Karpas-422 (cell line): ENCODE measurements around the gene TP73. TPM values are rescaled to one million over a fixed set of nuclear protein-coding genes. Genes with fewer than 3 reads are reported as not detected.
A peak's percentile ranks its signal among the peaks of the same experiment; 100 is the strongest.

Source experiments
- DNase-seq: peaks from one replicate; pipeline ENCODE4 v3.0.0-alpha.2; 2015
- H2AFZ ChIP-seq: fragments of 200-600 bp; sonication (generic); 2 replicates; pipeline ENCODE4 v1.6.1; 2014; ENCODE audit warnings: antibody characterized with exemption, low read length, mixed read lengths
- H3K27ac ChIP-seq: fragments of 200-600 bp; sonication (generic); 2 replicates; pipeline ENCODE4 v1.5.1; 2014; ENCODE audit warnings: mild to moderate bottlenecking, low read length, moderate library complexity
- H3K27me3 ChIP-seq: fragments of 200-600 bp; sonication (generic); 2 replicates; pipeline ENCODE4 v1.6.1; 2014; ENCODE audit warnings: low read length, mixed read lengths
- H3K36me3 ChIP-seq: fragments of 200-600 bp; sonication (generic); 2 replicates; pipeline ENCODE4 v1.6.1; 2014; ENCODE audit warnings: low read length, mixed read lengths; ENCODE audit not compliant: insufficient read depth
- H3K4me1 ChIP-seq: fragments of 200-600 bp; sonication (generic); 2 replicates; pipeline ENCODE4 v1.6.1; 2014; ENCODE audit warnings: mild to moderate bottlenecking, low read length, mixed read lengths
- H3K4me2 ChIP-seq: fragments of 200-600 bp; sonication (generic); 2 replicates; pipeline ENCODE4 v1.6.1; 2014; ENCODE audit warnings: low read length, low read depth, mild to moderate bottlenecking; ENCODE audit not compliant: poor library complexity, severe bottlenecking
- H3K4me3 ChIP-seq: fragments of 200-600 bp; sonication (generic); 2 replicates; pipeline ENCODE4 v1.5.1; 2014; ENCODE audit warnings: mild to moderate bottlenecking, antibody characterized with exemption, low read length, mixed read lengths
- H3K79me2 ChIP-seq: fragments of 200-600 bp; sonication (generic); 2 replicates; pipeline ENCODE4 v1.6.1; 2014; ENCODE audit warnings: mild to moderate bottlenecking, low read length, mixed read lengths
- H3K9ac ChIP-seq: fragments of 200-600 bp; sonication (generic); 2 replicates; pipeline ENCODE4 v1.6.0; 2014; ENCODE audit warnings: low read length
- H3K9me2 ChIP-seq: fragments of 200-600 bp; sonication (generic), shearing (Covaris generic); replicated peaks from 2 replicates; pipeline ENCODE4 v1.6.0; 2014; ENCODE audit warnings: mild to moderate bottlenecking, low read length, moderate library complexity; ENCODE audit not compliant: insufficient read depth
- H3K9me3 ChIP-seq: fragments of 300-700, 200-600 bp; sonication (generic); 2 replicates; pipeline ENCODE4 v1.6.1; 2014; ENCODE audit warnings: low read length, mixed read lengths
- H4K20me1 ChIP-seq: fragments of 200-600 bp; sonication (generic); 2 replicates; pipeline ENCODE4 v1.6.1; 2014; ENCODE audit warnings: mild to moderate bottlenecking, antibody characterized with exemption, low read length, low read depth; ENCODE audit not compliant: insufficient read depth
- total RNA-seq: library from RNA; depleted of rRNA; stranded (reverse); fragments of >200 nt; shearing (Covaris generic); gene quantifications from 2 replicates; pipeline ENCODE4 v1.2.3, GENCODE V29; 2014; ENCODE audit warnings: low replicate concordance

Gene TP73
- total RNA-seq, 1 experiment from 2014 or later = 0.52 TPM

- Histone ChIP-seq H3K79me2 (no peaks in the 10 kb centered on the region), H3K27ac (no peak overlapping the region), H3K9me2 (no peaks in the 10 kb centered on the region), H3K9ac (peak overlapping the region; percentile 4; the same call in 1 of the 2 replicates), H3K9me3 (no peaks in the 10 kb centered on the region), H4K20me1 (no peaks in the 10 kb centered on the region), H3K36me3 (no peaks in the 10 kb centered on the region), H2AFZ (no peak overlapping the region), H3K4me2 (peak overlapping the region; percentile 47), H3K4me3 (peak overlapping the region; percentile 36; the same call in 1 of the 2 replicates), H3K27me3 (no peaks in the 10 kb centered on the region), H3K4me1 (peaks cover 36% of the 10 kb centered on the region)
- no peak for DNase-seq
Observed at GRCh38 chr1:3681231-3681897, 29.0 kb downstream of the TP73 start.

DNA sequence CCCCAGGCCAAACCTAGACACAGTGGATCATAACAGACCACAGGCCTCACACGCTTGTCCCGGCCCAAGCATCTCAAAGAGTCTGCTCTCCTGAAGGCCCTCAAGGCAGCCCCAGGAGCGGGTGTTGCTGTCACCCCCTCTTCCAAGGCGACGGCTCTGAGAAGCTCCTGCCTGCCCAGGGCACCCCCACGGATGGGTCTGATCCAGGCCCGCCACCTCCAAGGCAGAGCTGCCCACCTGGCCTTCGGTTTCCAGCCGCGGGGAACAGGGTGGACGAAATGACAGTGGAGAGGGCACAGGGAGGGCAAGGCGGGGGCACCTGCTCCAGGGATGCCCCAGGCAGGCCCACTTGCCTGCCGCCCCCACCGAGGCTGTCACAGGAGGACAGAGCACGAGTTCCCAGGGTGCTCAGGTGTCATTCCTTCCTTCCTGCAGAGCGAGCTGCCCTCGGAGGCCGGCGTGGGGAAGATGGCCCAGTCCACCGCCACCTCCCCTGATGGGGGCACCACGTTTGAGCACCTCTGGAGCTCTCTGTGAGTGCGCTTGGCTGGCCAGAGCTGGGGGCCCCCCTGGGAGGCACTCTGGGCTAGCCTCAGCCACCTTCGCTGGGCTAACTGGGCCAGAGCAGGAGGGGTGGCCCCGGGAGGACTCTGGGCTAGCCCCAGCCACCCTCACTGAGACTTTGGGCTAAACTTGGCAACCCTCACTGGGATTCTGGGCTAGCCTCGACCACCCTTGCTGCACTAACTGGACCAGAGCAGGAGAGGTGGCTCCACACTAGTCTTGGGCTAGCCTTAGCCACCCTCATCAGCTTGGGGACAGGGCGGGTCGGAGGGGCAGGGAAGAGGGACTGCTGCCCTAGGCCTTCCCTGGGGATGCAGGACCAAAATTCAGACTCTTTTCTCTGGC, 29.8 kb downstream of the TP73 start:
- H3K27me3 ChIP-seq = no peaks in the 10 kb centered on the region
- H3K27ac ChIP-seq = no peak overlapping the region
- H3K4me1 ChIP-seq = peaks cover 31% of the 10 kb centered on the region
- H2AFZ ChIP-seq = no peak overlapping the region
- no peak overlapping the region for H3K4me2 ChIP-seq
- no peak for DNase-seq
- no peak overlapping the region for H3K4me3 ChIP-seq
- no peaks in the 10 kb centered on the region for H3K79me2 ChIP-seq
- no peak overlapping the region for H3K9ac ChIP-seq
- no peaks in the 10 kb centered on the region for H3K36me3 ChIP-seq
- H3K9me2 ChIP-seq = no peaks in the 10 kb centered on the region
- no peaks in the 10 kb centered on the region for H4K20me1 ChIP-seq
- H3K9me3 ChIP-seq = no peaks in the 10 kb centered on the region

DNA sequence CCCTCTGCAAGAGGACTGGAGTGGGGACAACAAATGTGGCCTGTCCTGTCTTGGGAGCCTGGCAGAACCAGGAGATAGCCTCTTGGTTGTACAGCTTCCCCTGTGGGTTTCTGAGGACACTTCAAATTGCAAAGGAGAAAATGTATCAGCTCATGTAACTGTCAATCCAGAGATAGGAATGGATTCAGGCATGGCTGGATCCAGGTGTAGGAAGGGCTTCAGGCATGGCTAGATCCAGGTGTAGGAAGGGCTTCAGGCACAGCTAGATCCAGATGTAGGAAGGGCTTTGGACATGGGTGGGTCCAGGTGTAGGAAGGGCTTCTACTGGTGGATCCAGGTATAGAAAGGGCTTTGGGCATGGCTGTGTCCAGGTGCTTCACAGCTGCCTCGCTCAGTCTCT, 30.9 kb downstream of the TP73 start:
- H4K20me1 ChIP-seq = no peaks in the 10 kb centered on the region
- no peaks in the 10 kb centered on the region for H3K9me2 ChIP-seq
- no peak overlapping the region for H3K4me3 ChIP-seq
- no peak overlapping the region for H3K27ac ChIP-seq
- no peak for DNase-seq
- no peaks in the 10 kb centered on the region for H3K9me3 ChIP-seq
- H3K4me1 ChIP-seq = peaks cover 20% of the 10 kb centered on the region
- H3K4me2 ChIP-seq = no peak overlapping the region
- no peak overlapping the region for H3K9ac ChIP-seq
- no peak overlapping the region for H2AFZ ChIP-seq
- H3K36me3 ChIP-seq = no peaks in the 10 kb centered on the region
- H3K79me2 ChIP-seq = no peaks in the 10 kb centered on the region
- H3K27me3 ChIP-seq = no peaks in the 10 kb centered on the region

GRCh38 chr1:3683992-3684391, 31.7 kb downstream of the TP73 start:
- DNase-seq = no peak
- no peak overlapping the region for H3K4me2 ChIP-seq
- H3K36me3 ChIP-seq = no peaks in the 10 kb centered on the region
- H3K4me3 ChIP-seq = no peak overlapping the region
- no peaks in the 10 kb centered on the region for H3K27me3 ChIP-seq
- no peak overlapping the region for H2AFZ ChIP-seq
- H3K27ac ChIP-seq = no peak overlapping the region
- no peak overlapping the region for H3K9ac ChIP-seq
- H4K20me1 ChIP-seq = no peaks in the 10 kb centered on the region
- no peaks in the 10 kb centered on the region for H3K9me2 ChIP-seq
- no peaks in the 10 kb centered on the region for H3K79me2 ChIP-seq
- H3K9me3 ChIP-seq = no peaks in the 10 kb centered on the region
- peaks cover 12% of the 10 kb centered on the region for H3K4me1 ChIP-seq

DNA sequence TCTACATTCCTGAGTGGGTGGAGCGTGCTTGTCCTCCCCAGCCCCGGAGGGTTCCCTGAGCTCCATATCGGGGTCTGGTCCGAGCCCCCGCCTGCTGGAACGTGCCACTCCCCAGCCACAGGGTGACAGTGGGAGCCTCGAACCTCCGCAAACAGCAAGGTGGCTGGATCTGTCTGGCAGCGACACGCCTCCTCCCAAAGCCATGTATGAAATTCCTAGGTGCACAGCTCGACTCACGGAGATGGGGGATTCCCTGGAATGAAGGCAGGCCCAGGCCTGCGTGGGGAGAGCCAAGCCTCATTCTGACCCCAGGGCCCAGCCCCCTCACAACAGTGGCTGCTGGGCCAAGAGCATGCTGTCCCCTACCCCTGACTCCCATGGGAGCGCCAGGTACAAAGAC, 32.9 kb downstream of the TP73 start:
- peaks cover 11% of the 10 kb centered on the region for H3K4me1 ChIP-seq
- no peaks in the 10 kb centered on the region for H3K9me3 ChIP-seq
- no peaks in the 10 kb centered on the region for H3K27me3 ChIP-seq
- H3K9ac ChIP-seq = no peak overlapping the region
- no peak overlapping the region for H3K4me3 ChIP-seq
- H3K9me2 ChIP-seq = no peaks in the 10 kb centered on the region
- H3K36me3 ChIP-seq = no peaks in the 10 kb centered on the region
- H3K27ac ChIP-seq = no peak overlapping the region
- no peak overlapping the region for H3K4me2 ChIP-seq
- no peak for DNase-seq
- no peaks in the 10 kb centered on the region for H4K20me1 ChIP-seq
- H3K79me2 ChIP-seq = no peaks in the 10 kb centered on the region
- no peak overlapping the region for H2AFZ ChIP-seq

DNA sequence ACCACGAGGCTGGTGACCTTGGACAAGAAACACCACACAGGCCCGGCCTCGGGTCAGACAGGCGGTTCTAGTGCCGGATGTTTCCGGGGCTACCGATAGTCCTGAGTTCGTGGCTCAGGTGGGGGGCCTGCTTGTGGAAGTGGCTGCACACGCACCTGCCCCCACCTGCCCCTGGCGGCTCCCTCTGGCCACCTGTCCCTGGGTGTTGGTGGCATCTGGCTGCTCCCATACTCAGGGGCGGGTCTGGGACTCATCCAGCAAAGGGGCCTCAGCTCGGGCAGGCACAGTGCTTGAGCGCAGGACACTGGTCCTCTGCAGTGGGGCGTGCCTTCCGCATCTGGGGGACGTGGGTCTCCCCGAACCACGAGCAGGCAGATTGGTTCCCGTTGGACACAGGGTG, 33.6 kb downstream of the TP73 start:
- Histone ChIP-seq H3K36me3 (no peaks in the 10 kb centered on the region), H3K4me2 (no peak overlapping the region), H4K20me1 (no peaks in the 10 kb centered on the region), H3K9me3 (no peaks in the 10 kb centered on the region), H3K9me2 (no peaks in the 10 kb centered on the region), H3K4me3 (no peak overlapping the region), H3K27me3 (no peaks in the 10 kb centered on the region), H3K9ac (no peak overlapping the region), H2AFZ (no peak overlapping the region), H3K27ac (no peak overlapping the region), H3K4me1 (peaks cover 5% of the 10 kb centered on the region), H3K79me2 (no peaks in the 10 kb centered on the region)
- no peak for DNase-seq

DNA sequence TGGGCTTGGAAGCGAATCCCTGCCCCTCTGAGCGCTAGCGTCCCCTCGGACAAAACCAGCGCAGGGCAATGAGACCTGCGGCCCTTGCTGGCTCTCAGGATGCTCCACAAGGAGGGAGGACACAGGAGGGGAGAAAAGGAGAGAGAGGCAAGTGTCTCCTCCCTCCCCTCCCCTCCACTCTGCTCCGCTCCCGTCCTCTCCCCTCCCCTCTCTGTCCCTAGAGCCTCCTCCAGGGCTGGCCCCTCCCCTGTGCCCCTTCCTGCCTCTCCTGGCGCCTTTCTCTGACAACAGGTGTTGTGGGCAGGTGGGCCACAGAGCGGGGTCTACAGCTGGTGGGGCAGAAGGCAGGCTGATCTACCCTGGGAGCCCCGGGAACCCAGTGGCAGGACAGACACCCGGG, 35.2 kb downstream of the TP73 start:
- no peaks in the 10 kb centered on the region for H4K20me1 ChIP-seq
- H3K4me3 ChIP-seq = no peak overlapping the region
- no peaks in the 10 kb centered on the region for H3K36me3 ChIP-seq
- no peaks in the 10 kb centered on the region for H3K4me1 ChIP-seq
- H3K4me2 ChIP-seq = no peak overlapping the region
- no peaks in the 10 kb centered on the region for H3K27me3 ChIP-seq
- DNase-seq = no peak
- no peaks in the 10 kb centered on the region for H3K79me2 ChIP-seq
- no peaks in the 10 kb centered on the region for H3K9me3 ChIP-seq
- H3K9ac ChIP-seq = no peak overlapping the region
- no peaks in the 10 kb centered on the region for H3K9me2 ChIP-seq
- H3K27ac ChIP-seq = no peak overlapping the region
- H2AFZ ChIP-seq = no peak overlapping the region

DNA sequence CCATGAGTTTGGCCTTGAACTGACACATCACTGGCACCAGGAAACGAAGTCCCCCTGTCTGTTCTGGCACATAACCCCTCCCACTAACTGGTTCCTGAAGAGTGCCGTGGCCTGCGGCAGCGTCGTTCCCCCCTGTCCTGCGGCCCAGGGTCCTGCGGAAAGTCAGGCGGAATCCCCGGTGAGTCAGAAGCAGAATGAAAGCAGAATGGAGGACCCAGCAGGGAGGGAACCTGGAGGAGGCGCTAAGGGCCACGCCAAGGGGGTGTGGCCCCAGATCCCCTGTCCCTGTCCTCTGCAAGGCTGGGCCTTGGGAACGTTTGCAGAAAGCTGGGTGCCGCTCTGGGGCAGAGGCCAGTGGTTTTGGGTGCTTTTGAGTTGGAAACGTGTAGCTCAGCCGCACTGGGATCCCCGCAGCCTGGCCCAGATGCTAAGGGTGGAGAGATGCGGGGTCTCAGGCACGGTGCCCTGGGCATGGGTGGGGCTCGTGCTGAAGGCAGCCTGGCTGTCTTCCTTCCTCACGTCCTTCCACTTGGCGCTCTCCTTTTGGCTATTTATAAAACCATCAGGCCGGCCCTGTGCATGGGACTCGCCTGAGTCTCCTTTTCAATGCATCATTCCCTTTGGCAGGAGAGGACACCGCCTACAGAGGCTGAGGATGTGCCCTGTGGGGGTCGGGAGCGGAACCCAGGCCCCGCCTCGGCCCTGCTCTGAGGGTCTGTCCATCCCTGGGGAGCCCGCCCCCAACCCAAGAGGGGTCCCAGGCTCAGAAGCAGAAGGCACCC, 36.2 kb downstream of the TP73 start:
- Histone ChIP-seq H2AFZ (no peak overlapping the region), H4K20me1 (no peaks in the 10 kb centered on the region), H3K4me3 (no peak overlapping the region), H3K9me2 (no peaks in the 10 kb centered on the region), H3K9me3 (no peaks in the 10 kb centered on the region), H3K9ac (no peak overlapping the region), H3K79me2 (no peaks in the 10 kb centered on the region), H3K4me1 (no peaks in the 10 kb centered on the region), H3K27me3 (no peaks in the 10 kb centered on the region), H3K27ac (no peak overlapping the region), H3K36me3 (no peaks in the 10 kb centered on the region), H3K4me2 (no peak overlapping the region)
- no peak for DNase-seq
